Body of pancreas (tissue), 4 donors: ENCODE data around the gene CLSTN1. TPM values are rescaled to one million over a fixed set of nuclear protein-coding genes. Genes with fewer than 3 reads are reported as not detected.

Experiments
- ATAC-seq: fragments of 150-250 bp; one replicate; pipeline ENCODE4 v1.9.1; 2016
- DNase-seq, 4 donors: peaks; one replicate each; pipeline ENCODE4 v3.0.0-alpha.2; 2019
- H3K27ac ChIP-seq, 4 donors: fragments of 200-600 bp; sonication (generic); 1 replicate in 3 of 4; 2 replicates in 1 of 4; pipeline versions ENCODE4 v1.5.1 to v1.6.1; 2016 to 2019; ENCODE audit warnings: mild to moderate bottlenecking in 1 of 4, mixed read lengths in 1 of 4, moderate library complexity in 1 of 4
- H3K27me3 ChIP-seq, 2 donors: fragments of 200-600 bp; sonication (generic); one replicate each; pipeline ENCODE4 v1.6.0; 2016; ENCODE audit warnings: mild to moderate bottlenecking in 1 of 2
- H3K36me3 ChIP-seq, 2 donors: fragments of 200-600 bp; sonication (generic); replicated peaks in 1 of 2; 2 replicates each; pipeline ENCODE4 v1.5.1; 2016; ENCODE audit warnings: low read depth in 2 of 2; ENCODE audit not compliant: insufficient read depth in 1 of 2
- H3K4me1 ChIP-seq: fragments of 200-600 bp; sonication (generic); one replicate; pipeline ENCODE4 v1.6.0; 2016
- H3K4me3 ChIP-seq, 2 donors: fragments of 200-600 bp; sonication (generic); 1 replicate in 1 of 2; 2 replicates in 1 of 2; pipeline ENCODE4 v1.5.1; 2016 to 2019
- H3K9me3 ChIP-seq, 3 donors: fragments of 200-600 bp; sonication (generic); 1 replicate in 2 of 3; 2 replicates in 1 of 3; pipeline ENCODE4 v1.5.1; 2016
- POLR2A ChIP-seq, 3 donors: fragments of 450-650 bp; IDR thresholded peaks; one replicate each; pipeline ENCODE4 v1.6.1; 2016; ENCODE audit warnings: antibody characterized with exemption in 3 of 3, mild to moderate bottlenecking in 2 of 3
- WGBS, 2 donors: methylation state at CpG; one replicate each; pipeline ENCODE4 v1.1.5; 2017; 5-methylcytosine and 5-hydroxymethylcytosine counted together
- intact Hi-C: fragments of 100-400 bp; cut with DNase I; formaldehyde crosslinking; loops from one replicate; pipeline ENCODE4 v1.15.1; 2023
- total RNA-seq, 2 donors: library from RNA; depleted of rRNA; stranded (reverse); fragments of >200 nt; gene quantifications; one replicate each; pipeline ENCODE4 v1.1.0, GENCODE V29; 2016
- TF ChIP-seq, protein P1 (sequence below), 7 experiments: fragments of 450-650 bp in 4 of 7; fragments of 200-600 bp in 3 of 7; sonication (generic) in 3 of 7; IDR thresholded peaks; one replicate each; pipeline ENCODE4 v1.5.1; 2016 to 2019; ENCODE audit warnings: antibody characterized with exemption in 7 of 7

CLSTN1 gene
- total RNA-seq, 2 donors from 2014 or later = 60.2 to 64.6 TPM

DNA sequence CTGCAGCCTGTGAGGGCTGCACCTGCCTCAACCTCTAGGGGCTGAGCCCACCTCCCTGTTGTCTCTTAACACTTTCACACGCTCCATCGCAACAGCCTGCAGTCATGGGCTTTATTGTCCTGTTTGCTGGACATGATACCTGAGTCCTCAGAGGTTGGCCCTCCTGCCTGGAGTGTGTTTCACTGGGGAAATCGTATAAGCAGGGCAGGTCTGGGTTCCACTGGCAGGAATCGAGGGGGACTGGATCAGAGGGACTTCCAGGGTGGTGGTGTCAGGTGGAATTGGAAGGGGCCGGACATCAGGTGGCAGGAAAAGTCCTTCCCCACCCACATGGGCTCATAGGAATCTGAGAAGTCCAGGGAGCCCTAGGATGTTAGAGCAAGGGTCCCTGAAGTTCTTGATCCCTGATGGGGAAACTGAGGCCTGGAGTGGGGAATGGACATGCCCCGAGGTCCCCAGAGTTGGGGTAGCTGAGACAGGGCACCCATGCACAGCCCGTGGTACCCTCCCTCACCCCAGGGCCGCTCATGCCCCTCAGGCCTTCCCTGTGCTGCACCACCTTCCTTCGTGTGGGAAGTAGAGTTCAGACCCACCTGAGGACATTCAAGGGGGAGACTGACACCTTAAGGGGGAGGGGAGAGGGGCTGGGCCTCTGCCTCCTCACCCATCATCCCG lies 105.6 kb downstream of the CLSTN1 start:
- intact Hi-C loops = no loop called here
- TF ChIP-seq, protein P1, sequence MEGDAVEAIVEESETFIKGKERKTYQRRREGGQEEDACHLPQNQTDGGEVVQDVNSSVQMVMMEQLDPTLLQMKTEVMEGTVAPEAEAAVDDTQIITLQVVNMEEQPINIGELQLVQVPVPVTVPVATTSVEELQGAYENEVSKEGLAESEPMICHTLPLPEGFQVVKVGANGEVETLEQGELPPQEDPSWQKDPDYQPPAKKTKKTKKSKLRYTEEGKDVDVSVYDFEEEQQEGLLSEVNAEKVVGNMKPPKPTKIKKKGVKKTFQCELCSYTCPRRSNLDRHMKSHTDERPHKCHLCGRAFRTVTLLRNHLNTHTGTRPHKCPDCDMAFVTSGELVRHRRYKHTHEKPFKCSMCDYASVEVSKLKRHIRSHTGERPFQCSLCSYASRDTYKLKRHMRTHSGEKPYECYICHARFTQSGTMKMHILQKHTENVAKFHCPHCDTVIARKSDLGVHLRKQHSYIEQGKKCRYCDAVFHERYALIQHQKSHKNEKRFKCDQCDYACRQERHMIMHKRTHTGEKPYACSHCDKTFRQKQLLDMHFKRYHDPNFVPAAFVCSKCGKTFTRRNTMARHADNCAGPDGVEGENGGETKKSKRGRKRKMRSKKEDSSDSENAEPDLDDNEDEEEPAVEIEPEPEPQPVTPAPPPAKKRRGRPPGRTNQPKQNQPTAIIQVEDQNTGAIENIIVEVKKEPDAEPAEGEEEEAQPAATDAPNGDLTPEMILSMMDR (IDR thresholded peaks at IDR 0.05) = no peak
- TF ChIP-seq POLR2A (IDR thresholded peaks at IDR 0.05) = no peak
- 74 to 81% methylated on average over 9 to 10 of the region's 10 CpGs for WGBS, 2 donors
- Histone ChIP-seq H3K27me3 (no peaks in the 10 kb centered on the region), H3K4me1 (no peaks in the 10 kb centered on the region), H3K36me3 (no peaks in the 10 kb centered on the region), H3K9me3 (peaks cover 0 to 5% (median 0%) of the 10 kb centered on the region in 3 donors), H3K4me3 (no peak overlapping the region), H3K27ac (no peak overlapping the region)
- DNase-seq (no peak), ATAC-seq (no peak)

DNA sequence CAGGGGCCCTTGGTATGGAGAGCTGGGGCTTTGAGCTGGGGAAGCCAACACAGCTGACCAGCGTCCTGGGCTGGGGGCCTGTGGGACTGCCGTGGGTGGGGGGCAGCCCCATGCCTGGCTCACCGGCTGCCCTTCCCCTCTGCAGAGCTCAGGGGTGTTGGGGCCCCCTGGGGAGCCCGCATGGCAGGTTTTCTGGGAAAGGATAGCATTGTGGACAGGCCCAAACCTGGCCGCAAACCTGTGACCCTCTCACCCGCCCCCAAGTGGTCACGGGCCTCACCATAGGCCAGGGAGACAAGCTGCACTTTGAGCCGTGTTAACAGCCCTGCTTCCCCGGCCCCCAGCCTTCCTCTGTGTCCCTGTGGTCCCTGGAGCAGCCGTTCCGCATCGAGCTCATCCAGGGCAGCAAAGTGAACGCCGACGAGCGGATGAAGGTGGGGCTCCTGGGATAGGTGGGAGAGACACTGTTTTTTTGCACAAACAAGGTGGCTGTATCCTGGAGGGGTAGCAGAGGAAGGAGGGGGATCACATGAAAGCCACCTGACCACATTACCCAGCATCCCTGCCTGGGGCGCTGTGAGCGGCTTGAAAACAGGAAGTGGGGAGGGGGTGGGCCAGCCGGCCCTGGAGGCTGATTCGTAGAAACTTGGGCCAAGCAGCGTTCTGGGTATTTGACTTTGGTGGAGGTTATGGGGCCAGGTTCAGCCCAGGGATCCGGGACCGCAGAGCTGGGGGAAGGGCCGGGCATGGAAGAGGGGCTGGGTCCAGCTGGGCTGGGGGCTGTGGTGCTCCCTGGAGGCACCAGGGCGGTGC lies 106.4 kb downstream of the CLSTN1 start:
- Histone ChIP-seq H3K9me3 (no peaks in the 10 kb centered on the region), H3K36me3 (no peaks in the 10 kb centered on the region), H3K4me3 (no peak overlapping the region), H3K27ac (peak overlapping the region in 1 of 4 donors; percentile 6), H3K4me1 (no peaks in the 10 kb centered on the region), H3K27me3 (no peaks in the 10 kb centered on the region)
- intact Hi-C loops = no loop called here
- no peak for ATAC-seq
- TF ChIP-seq POLR2A (IDR thresholded peaks at IDR 0.05) = no peak
- TF ChIP-seq, protein P1 (IDR thresholded peaks at IDR 0.05) = no peak
- 57 to 73% methylated on average over 14 to 24 of the region's 25 CpGs for WGBS, 2 donors
- peak in 2 of 4 donors; percentile 47 to 67 for DNase-seq

DNA sequence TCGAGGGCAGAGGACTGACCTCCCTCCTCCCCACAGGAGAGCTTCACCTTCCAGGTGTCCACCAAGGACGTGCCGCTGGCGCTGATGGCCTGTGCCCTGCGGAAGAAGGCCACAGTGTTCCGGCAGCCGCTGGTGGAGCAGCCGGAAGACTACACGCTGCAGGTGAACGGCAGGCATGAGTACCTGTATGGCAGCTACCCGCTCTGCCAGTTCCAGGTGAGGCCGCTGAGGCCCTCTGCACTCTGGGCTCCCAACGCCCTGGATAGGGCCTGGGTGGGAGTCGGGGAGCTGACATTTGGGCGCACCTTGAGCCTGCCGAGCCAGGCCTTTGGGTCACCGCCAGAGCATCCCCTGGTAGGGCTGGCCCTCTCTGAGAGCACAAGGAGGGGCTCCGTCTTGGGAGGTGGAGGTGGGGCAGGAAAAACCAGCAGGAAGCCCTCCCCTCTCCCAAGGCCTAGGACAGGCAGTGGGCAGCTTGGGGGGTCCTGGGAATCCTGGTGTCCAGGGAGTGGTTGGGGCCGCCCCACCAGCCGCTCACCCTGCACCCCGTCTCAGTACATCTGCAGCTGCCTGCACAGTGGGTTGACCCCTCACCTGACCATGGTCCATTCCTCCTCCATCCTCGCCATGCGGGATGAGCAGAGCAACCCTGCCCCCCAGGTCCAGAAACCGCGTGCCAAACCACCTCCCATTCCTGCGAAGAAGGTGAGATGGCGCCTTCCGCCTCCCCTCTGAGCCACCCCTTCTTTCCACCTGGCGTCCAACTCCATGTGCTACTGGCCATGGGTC lies 107.2 kb downstream of the CLSTN1 start:
- 83 to 97% methylated on average over 9 to 27 of the region's 29 CpGs for WGBS, 2 donors
- DNase-seq = no peak

DNA sequence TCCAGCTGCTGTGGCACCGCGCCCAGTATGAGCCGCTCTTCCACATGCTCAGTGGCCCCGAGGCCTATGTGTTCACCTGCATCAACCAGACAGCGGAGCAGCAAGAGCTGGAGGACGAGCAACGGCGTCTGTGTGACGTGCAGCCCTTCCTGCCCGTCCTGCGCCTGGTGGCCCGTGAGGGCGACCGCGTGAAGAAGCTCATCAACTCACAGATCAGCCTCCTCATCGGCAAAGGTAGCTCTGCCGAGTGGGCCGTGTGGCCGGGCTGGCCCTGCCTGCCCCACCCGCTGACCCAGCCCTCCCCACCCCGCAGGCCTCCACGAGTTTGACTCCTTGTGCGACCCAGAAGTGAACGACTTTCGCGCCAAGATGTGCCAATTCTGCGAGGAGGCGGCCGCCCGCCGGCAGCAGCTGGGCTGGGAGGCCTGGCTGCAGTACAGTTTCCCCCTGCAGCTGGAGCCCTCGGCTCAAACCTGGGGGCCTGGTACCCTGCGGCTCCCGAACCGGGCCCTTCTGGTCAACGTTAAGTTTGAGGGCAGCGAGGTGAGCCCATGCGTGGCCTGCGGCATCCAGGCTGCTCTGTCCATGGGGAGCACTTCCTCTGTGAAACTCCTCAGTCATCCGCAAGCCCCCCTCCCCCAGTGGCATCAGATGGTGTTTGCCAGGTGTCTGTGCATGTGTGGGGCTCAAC lies 108.1 kb downstream of the CLSTN1 start:
- DNase-seq (no peak), ATAC-seq (no peak)
- no peak overlapping the region for H3K27ac ChIP-seq
- H3K27me3 ChIP-seq = no peaks in the 10 kb centered on the region
- no peaks in the 10 kb centered on the region for H3K36me3 ChIP-seq
- TF ChIP-seq POLR2A (IDR thresholded peaks at IDR 0.05) = no peak
- TF ChIP-seq, protein P1 (IDR thresholded peaks at IDR 0.05) = no peak
- intact Hi-C loops = no loop called here
- no peaks in the 10 kb centered on the region for H3K4me1 ChIP-seq
- no peaks in the 10 kb centered on the region for H3K9me3 ChIP-seq
- 92 to 95% methylated on average over 16 to 30 of the region's 40 CpGs for WGBS, 2 donors
- H3K4me3 ChIP-seq = no peak overlapping the region

More for the DNA sequence above, 107.2 kb downstream of the CLSTN1 start:
- H3K4me1 ChIP-seq = no peaks in the 10 kb centered on the region
- no peaks in the 10 kb centered on the region for H3K9me3 ChIP-seq
- no peak overlapping the region for H3K4me3 ChIP-seq
- H3K27me3 ChIP-seq = no peaks in the 10 kb centered on the region
- TF ChIP-seq, protein P1 (IDR thresholded peaks at IDR 0.05) = no peak
- TF ChIP-seq POLR2A (IDR thresholded peaks at IDR 0.05) = no peak
- intact Hi-C loops = no loop called here
- no peak overlapping the region for H3K27ac ChIP-seq
- no peak for ATAC-seq
- H3K36me3 ChIP-seq = no peaks in the 10 kb centered on the region
